Ovary (tissue), 3 donors: ENCODE results near the gene HS3ST4.

ENCODE experiments used
- CTCF ChIP-seq, 3 donors: fragments of 450-650 bp in 2 of 3; fragments of 200-600 bp in 1 of 3; IDR thresholded peaks; one replicate each; pipeline versions ENCODE4 v1.5.1 to v1.8.0; 2016 to 2022; ENCODE audit warnings: antibody characterized with exemption in 3 of 3, mild to moderate bottlenecking in 1 of 3
- POLR2A ChIP-seq: fragments of 450-650 bp; IDR thresholded peaks from one replicate; pipeline ENCODE4 v1.6.1; 2017; ENCODE audit warnings: antibody characterized with exemption, mild to moderate bottlenecking, moderate library complexity
- donor health status: DM: no; HTN: no; CAD: no.

- TF ChIP-seq CTCF (IDR thresholded peaks at IDR 0.05) (no peak), POLR2A (no peak)
Measured at GRCh38 chr16:26111900-26112299, 420.1 kb downstream of the HS3ST4 start.
